Metanephros (tissue), 2 donors: ENCODE data around the gene CFC1. TPM values are rescaled to one million over a fixed set of nuclear protein-coding genes. Genes with fewer than 3 reads are reported as not detected.

Experiments used
- small RNA-seq: library from RNA; depleted of rRNA; stranded (forward); fragments of <200 nt; gene quantifications from one replicate; pipeline ENCODE3, GENCODE V24; 2014; ENCODE audit warnings: low replicate concordance
- total RNA-seq: library from RNA; depleted of rRNA; stranded (reverse); fragments of >200 nt; gene quantifications from one replicate; pipeline ENCODE4 v1.2.3, GENCODE V29; 2014

CFC1 gene
- not detected for total RNA-seq

DNA sequence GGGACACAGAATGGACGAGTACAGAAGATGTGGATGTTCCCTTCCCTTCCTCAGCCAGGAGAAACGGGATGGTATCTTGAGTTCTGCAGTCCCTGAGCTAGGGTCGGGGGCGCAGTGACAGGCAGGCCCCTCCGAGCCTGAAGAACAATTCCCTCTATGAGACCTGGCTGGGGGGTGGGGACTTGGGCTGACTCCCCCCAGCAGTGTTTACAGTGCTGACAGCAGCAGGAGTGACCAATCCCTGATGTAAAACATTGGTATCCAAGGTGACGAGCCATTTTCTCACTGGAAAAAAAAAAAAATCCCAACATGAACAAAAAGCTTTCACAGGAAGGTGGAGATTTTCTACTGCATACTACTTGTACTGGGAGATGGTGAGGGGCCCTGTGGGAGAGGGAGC lies at the start of gene CFC1:
Gene CFC1 (minus strand): TSS at position 183 of the 400 bp plus-strand sequence. CDS start 288 bp downstream, outside the sequence.

DNA sequence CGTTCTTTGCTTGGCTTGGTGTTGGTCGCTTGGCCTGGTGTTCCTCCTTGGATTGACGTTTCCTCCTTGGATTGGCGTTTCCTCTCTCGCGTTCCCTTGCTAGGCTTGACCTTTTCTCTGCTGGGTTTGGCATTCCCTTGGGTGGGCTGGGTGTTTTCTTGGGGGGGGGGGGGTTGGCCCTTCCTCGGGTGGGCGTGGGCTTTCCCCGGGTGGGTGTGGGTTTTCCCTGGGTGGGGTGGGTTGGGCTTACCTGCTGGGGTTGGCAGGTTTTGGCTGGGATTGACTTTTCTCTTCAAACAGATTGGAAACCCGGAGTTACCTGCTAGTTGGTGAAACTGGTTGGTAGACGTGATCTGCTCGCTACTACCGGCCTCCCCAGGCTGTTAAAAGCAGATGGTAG lies 11.8 kb upstream of the CFC1 start, which contains the start of gene POTEJ:
Gene POTEJ (plus strand): TSS at position 301 of the 400 bp plus-strand sequence. CDS start 93 bp downstream, at position 394.

Small RNA genes lying within 50 kb of the gene (small RNA-seq; reads per million reads assigned to genes)
- gene RF00017 = not detected
- gene RNU6-848P = not detected

Other genes with a start within 250 kb of the CFC1 start
- gene PTPN18, start 243.5 kb downstream of the CFC1 start, total RNA-seq = 23.2 TPM
- gene POTEI, start 90.2 kb downstream of the CFC1 start, total RNA-seq = 0.06 TPM
- gene CFC1B, start 78.4 kb downstream of the CFC1 start, total RNA-seq = not detected
- gene POTEJ, start 11.9 kb upstream of the CFC1 start, total RNA-seq = 0.12 TPM
- not detected for gene GPR148, start 129.5 kb upstream of the CFC1 start, total RNA-seq
- 0.23 TPM for gene AMER3, start 156.0 kb upstream of the CFC1 start, total RNA-seq
- 6.7 TPM for gene ARHGEF4, start 237.3 kb upstream of the CFC1 start, total RNA-seq